HepG2 (cell line): ENCODE results near the gene TLE1.

Source experiments
- CREB3 ChIP-seq: sonication (generic); formaldehyde crosslinking; IDR thresholded peaks from 2 replicates; pipeline ENCODE4 v1.5.0; 2020; ENCODE audit warnings: missing genetic modification reagents
- REPIN1 ChIP-seq: sonication (generic); formaldehyde crosslinking; IDR thresholded peaks from 2 replicates; pipeline ENCODE4 v1.8.0; 2022; ENCODE audit warnings: missing genetic modification reagents, low read depth, mild to moderate bottlenecking, borderline replicate concordance
- TAF1 ChIP-seq: sonication (generic); formaldehyde crosslinking; IDR thresholded peaks from 2 replicates; pipeline ENCODE4 v1.4.0; 2020; ENCODE audit warnings: missing genetic modification reagents
- THAP7 ChIP-seq: sonication (generic); formaldehyde crosslinking; IDR thresholded peaks from 2 replicates; pipeline ENCODE4 v1.8.1; 2023; ENCODE audit warnings: mild to moderate bottlenecking, missing genetic modification reagents
- YY1 ChIP-seq: IDR thresholded peaks from 2 replicates; pipeline ENCODE4 v1.6.1; 2011; ENCODE audit warnings: low read length, low read depth, moderate library complexity, mild to moderate bottlenecking; ENCODE audit not compliant: insufficient read depth, insufficient replicate concordance
- ZBTB33 ChIP-seq: sonication (generic); formaldehyde crosslinking; IDR thresholded peaks from 2 replicates; pipeline ENCODE4 v1.4.0; 2020; ENCODE audit warnings: missing genetic modification reagents
- ZFP62 ChIP-seq: sonication (generic); formaldehyde crosslinking; IDR thresholded peaks from 2 replicates; pipeline ENCODE4 v1.4.0; 2020; ENCODE audit warnings: missing genetic modification reagents
- ZNF230 ChIP-seq: sonication (generic); formaldehyde crosslinking; IDR thresholded peaks from 2 replicates; pipeline ENCODE4 v1.4.0; 2020; ENCODE audit warnings: mild to moderate bottlenecking, missing genetic modification reagents
- ZNF563 ChIP-seq: sonication (generic); formaldehyde crosslinking; IDR thresholded peaks from 2 replicates; pipeline ENCODE4 v1.8.0; 2022; ENCODE audit warnings: mild to moderate bottlenecking, moderate library complexity, missing genetic modification reagents

- TF ChIP-seq TAF1 (CRISPR knock-in tag), result no peak
- TF ChIP-seq REPIN1 (CRISPR knock-in tag), result no peak
- no peak for TF ChIP-seq CREB3 (CRISPR knock-in tag)
- TF ChIP-seq ZFP62 (CRISPR knock-in tag), result no peak
- no peak for TF ChIP-seq ZNF563 (CRISPR knock-in tag)
- no peak for TF ChIP-seq THAP7
- no peak for TF ChIP-seq YY1
- TF ChIP-seq ZBTB33 (CRISPR knock-in tag), result no peak
- TF ChIP-seq ZNF230, result no peak
Observed at GRCh38 chr9:81664638-81665222, 24.6 kb downstream of the TLE1 start.
